ENCODE results near the gene CEP70.

DNA sequence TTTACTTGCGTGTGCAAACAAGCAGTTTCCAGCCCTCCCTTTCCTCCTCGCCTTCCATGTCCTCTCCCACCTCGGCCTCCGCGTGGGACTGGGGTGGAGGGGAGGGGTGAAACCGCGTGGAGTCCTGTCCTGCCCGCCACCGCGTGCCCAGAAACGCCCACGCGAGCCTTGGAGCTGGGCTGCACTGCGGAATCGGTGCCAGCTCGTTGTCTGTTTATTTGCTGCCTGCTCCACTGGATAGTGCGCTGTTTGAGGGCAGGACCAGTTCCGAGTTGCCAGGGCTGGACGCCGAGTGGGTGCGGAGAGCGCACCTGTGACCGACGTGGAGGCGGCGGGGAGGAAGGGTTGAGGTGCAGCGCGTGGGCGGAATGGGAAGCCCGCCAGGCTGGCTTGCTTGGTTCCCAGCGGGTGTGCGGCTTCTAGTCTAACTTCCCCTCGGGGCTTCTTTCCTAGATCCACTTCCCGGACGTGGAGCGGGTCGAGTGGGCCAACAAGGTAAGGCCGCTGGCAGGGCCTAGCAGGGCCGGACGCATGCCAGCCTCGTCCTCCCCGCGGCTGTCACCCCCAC lies 142.4 kb downstream of the CEP70 start:
- no peak for TF ChIP-seq POLR2A (IDR thresholded peaks at IDR 0.05)
- no peak for TF ChIP-seq CTCF (IDR thresholded peaks at IDR 0.05 in 8 of 11, conservative IDR thresholded peaks at IDR 0.05 in 3 of 11)

Measured in spleen (tissue), 7 donors.